ENCODE results near the gene PRCP.

The PRCP gene

DNA sequence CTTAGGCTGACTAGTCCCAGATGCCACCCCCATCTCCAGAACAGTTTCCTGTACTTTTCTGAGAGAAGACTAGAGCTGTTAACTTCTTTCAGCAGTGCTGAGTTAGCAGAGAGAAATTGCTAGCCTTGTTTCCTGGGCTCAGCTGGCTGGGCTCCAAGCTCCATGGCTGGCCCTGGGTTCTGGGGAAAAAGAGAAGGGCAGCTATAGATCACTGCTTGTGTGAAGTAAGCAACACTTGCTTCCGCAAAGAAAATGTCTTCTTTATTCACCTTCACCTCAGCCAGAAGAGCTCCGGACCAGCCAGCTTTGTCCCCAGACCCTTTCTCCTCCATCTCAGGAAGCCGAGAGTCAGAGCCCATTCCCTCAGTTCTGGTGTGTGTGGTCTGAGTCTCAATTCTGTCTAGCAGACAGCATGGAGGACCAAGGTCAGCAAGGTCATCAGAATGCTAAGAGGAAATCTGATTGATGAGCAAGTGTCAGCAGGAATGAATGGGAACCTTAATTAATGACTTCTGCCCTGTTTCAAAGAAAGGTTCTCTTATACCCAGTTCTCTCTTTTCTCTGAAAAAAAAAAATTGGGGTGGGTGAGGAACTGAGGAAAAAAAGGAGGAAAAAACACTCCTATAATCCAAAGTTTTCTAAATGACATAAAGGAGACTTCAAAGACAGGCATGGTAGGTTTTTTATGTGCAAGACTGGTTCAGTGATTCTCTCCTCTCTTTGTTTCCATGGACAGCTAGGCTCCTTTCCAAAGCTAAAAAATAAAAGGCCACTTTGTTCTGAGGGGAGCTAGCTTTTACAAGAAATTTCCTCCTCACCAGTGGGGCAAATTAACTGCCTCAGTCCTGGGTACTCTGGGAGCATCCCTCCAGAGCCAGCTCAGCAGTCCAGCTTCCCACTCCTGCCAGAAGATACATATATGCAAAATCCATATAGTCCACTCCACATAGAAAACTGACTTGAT, 103.0 kb downstream of the PRCP start:
- ATAC-seq (no peak), DNase-seq (no peak)
- no peaks in the 10 kb centered on the region for H3K9me3 Mint-ChIP-seq
- peaks cover 15% of the 10 kb centered on the region for H3K27me3 Mint-ChIP-seq
- H3K4me3 Mint-ChIP-seq: no peak overlapping the region
- H3K4me1 Mint-ChIP-seq: no peaks in the 10 kb centered on the region
- no peak overlapping the region for H3K27ac Mint-ChIP-seq

DNA sequence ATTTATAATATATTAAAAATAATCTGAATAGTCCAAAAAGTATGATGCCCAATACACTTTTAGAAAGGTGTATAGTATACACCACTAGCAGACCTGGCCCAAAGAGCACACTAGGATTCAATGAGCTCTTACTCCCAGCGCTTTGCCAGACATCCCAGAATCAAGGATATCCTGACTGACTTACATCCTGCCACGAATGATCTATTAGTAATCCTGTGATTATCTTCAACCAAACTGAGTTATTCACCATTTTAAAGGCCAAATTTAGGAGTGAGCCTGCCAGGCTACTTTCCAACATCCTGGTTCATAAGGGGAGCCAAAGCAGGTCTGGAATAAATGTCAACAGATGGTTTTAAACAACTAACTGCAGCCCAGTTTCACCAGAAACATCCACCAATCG, 105.7 kb downstream of the PRCP start:
- Mint-ChIP-seq H3K27me3 (no peaks in the 10 kb centered on the region), H3K4me3 (no peak overlapping the region), H3K9me3 (no peaks in the 10 kb centered on the region), H3K4me1 (no peaks in the 10 kb centered on the region), H3K27ac (no peak overlapping the region)
- ATAC-seq (no peak), DNase-seq (no peak)

DNA sequence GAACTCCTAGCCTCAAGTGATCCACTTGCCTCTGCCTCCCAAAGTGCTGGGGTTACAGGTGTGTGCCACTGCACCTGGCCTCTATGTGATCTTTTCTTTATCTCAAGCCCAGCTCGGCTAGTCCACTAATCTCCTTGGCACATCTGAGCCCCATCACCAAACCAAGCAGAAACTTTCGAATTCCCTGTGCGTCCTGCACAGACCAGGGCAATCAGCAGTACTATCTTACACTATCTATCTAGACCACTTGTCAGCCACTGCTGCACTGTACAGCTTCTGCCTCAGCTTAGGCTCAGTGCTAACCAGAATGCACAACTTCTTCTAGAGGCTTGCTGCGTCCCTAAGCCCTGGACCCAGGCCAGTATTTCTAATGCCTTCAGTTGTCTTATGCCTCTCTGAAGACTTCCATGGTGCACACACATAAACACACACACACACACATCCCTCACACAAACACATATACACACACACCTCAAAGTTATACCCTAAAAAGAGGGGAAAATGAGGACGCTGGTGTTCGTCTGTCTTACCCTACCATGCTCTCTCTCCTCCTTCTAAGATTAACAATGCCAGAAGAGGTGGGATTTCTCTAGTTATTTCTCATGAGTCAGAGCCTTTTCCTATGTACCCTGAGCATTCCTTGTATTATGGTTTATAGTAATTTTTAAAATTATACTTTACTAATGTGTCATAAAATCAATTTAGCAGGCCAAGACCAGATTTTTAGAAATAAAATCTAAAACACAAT, 107.2 kb downstream of the PRCP start:
- Mint-ChIP-seq H3K4me3 (no peak overlapping the region), H3K27me3 (no peaks in the 10 kb centered on the region), H3K9me3 (no peaks in the 10 kb centered on the region), H3K27ac (no peak overlapping the region), H3K4me1 (no peaks in the 10 kb centered on the region)
- no peak for ATAC-seq
- DNase-seq: no peak

DNA sequence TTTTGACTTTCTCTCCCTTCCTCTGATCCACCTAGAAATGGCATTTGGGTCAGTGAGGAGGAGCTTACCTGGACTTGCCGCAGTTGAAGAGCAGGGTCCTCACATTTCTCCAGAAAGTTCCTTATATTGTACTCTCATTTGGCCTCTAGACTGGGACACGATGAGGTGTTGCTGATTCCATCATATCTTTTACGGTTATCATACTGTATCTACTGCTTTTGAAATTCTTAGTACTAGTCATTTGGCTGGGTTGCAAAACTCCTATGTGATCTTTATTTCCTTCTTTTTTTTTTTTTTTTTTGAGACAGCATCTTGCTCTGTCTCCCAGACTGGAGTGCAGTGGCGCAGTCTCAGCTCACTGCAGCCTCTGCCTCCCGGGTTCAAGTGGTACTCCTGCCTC, 107.9 kb downstream of the PRCP start:
- Mint-ChIP-seq H3K9me3 (no peaks in the 10 kb centered on the region), H3K4me1 (no peaks in the 10 kb centered on the region), H3K27ac (no peak overlapping the region), H3K4me3 (no peak overlapping the region), H3K27me3 (no peaks in the 10 kb centered on the region)
- DNase-seq (no peak), ATAC-seq (no peak)

DNA sequence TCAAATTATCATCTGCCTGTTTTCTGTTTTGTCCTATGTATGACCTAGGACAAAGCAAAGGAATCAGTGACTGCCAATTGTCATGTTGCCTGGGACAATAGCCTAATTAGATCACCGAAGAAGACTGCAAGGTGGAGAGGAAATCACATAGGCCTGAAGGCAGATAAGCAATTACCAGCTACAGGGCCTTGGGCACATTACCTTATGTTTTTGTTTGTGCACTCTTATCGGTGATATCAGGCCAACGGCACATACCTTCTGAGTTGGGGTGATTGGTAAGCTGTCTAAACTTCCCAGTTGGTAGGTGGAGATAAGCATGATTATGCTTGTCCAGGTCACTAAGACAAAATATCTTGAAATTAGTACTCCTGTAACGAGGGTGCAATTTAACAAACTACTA, 108.5 kb downstream of the PRCP start:
- no peaks in the 10 kb centered on the region for H3K27me3 Mint-ChIP-seq
- H3K27ac Mint-ChIP-seq: no peak overlapping the region
- no peaks in the 10 kb centered on the region for H3K4me1 Mint-ChIP-seq
- no peak for ATAC-seq
- DNase-seq: no peak
- H3K4me3 Mint-ChIP-seq: no peak overlapping the region
- no peaks in the 10 kb centered on the region for H3K9me3 Mint-ChIP-seq

DNA sequence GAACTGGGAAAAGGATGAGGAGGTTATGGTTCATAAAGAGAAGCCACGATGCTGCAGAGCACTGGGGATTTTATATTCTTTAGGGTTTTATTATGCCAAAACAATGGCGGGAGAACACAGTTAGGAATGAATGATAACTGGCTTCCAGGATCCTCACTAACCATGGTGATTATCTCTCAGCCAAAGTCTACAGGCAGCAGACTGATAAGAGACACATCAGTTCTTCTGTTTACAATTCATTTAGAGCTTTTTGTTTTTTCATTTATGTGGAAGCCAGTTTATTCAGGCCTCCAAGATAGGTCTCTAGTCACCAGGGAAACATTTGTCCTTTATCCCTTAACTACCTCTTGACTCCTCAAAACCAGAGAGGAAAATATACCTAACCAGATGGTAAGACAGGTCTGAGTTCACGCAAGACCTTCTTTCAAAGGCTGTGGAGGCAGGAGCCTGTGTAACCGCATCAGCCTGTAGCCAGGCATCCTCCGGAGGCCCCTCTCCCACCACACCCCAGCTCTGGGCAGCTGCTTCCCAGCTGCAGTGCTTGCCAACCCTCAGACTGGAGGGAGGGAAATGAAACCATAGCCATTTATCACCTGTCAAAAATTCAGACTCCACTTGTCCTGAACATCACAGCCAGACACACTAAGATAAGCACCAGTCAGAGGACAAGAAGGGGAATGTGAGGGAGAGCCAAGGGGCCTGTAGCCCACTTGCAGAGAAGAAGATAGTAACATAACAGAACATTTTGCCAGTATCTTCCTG, 109.3 kb downstream of the PRCP start:
- DNase-seq (no peak), ATAC-seq (no peak)
- Mint-ChIP-seq H3K27ac (no peak overlapping the region), H3K4me3 (no peak overlapping the region), H3K4me1 (no peaks in the 10 kb centered on the region), H3K27me3 (no peaks in the 10 kb centered on the region), H3K9me3 (no peaks in the 10 kb centered on the region)

DNA sequence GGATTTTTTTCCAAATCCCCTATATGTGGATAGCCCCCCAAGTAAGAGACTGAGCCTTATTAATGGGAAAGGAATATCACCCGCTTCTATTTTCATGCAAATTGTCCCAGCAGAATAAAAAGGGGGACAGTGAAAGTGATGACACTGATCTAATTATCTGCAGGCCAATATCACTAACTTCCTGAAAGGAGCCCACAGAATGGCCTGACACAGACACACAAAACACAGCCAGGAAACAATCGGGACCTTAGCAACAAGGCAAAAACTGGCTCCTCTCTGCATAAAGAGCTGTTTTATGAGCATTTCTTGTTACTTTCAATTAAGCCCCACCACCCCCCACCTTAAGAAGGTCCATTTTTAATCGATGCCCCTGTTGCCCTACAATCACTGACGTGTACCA, 112.2 kb downstream of the PRCP start:
- DNase-seq (no peak), ATAC-seq (no peak)
- no peaks in the 10 kb centered on the region for H3K4me1 Mint-ChIP-seq
- H3K4me3 Mint-ChIP-seq: no peak overlapping the region
- H3K27me3 Mint-ChIP-seq: no peaks in the 10 kb centered on the region
- H3K9me3 Mint-ChIP-seq: no peaks in the 10 kb centered on the region
- H3K27ac Mint-ChIP-seq: no peak overlapping the region

DNA sequence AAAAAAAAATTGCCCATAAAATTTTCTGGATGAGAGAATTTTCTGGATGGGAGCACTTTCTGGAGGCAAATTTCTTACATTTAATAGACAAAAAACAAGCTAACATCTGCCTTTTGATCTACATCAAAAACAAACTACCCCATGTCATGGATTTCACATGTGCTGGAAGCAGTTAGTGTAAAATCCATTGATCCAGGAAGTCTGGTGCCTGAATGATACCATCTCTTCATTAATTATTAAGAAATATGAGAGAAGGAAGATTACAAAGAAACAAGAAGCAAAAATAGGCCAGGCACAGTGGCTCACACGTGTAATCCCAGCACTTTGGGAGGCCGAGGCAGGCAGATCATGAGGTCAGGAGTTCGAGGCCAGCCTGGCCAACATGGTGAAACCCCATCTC, 113.4 kb downstream of the PRCP start:
- Mint-ChIP-seq H3K4me1 (no peaks in the 10 kb centered on the region), H3K4me3 (no peak overlapping the region), H3K27ac (no peak overlapping the region), H3K9me3 (peaks cover 0 to 7% of the 10 kb centered on the region in 2 donors), H3K27me3 (peaks cover 7% of the 10 kb centered on the region)
- no peak for ATAC-seq
- DNase-seq: no peak

DNA sequence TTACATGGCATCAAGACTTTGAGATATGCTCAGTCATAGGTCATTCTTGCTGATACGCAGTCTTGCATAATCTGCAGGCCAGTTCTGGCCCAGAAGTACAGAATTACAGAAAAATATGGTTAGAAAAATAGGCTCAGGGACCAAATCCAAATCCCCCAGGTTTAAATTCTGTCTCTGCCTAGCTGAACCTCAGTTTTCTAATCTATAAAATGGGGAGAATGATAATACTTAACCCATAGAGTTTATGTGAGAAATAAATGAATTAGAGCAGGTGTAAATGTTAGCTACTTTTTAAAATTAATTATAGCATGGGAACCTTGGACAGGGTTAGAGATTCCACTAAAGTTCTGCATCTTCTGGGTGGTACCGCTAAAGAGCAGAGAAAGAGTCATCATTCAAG, 114.2 kb downstream of the PRCP start:
- no peak for DNase-seq
- no peak for ATAC-seq
- Mint-ChIP-seq H3K4me1 (no peaks in the 10 kb centered on the region), H3K27ac (no peak overlapping the region), H3K4me3 (no peak overlapping the region), H3K27me3 (peaks cover 7% of the 10 kb centered on the region), H3K9me3 (peaks cover 6 to 7% of the 10 kb centered on the region in 2 donors)

DNA sequence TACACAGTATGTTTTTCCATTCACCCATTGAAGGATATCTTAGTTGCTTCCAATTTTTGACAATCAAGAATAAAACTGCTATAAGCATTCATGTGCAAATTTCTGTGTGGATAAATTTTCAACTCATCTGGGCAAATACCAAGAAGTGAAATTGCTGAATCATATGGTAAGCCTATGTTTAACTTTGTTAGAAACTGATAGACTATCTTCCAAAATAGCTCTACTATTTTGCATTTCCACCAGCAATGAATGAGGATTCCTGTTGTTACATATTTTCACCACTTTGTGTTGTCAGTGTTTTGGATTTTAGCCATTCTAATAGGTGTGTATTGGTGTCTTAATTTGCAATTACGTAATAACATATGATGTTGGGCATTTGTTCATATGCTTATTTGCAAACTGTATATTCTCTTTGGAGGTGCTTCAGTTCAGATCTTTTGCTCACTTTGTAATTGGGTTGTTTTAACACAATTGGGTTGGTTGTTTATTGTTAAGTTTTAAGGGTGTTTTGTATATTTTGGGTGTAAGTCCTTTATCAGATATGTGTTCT, 117.3 kb downstream of the PRCP start:
- H3K27ac Mint-ChIP-seq: no peak overlapping the region
- no peak for DNase-seq
- ATAC-seq: no peak
- H3K27me3 Mint-ChIP-seq: peaks cover 7% of the 10 kb centered on the region
- H3K4me1 Mint-ChIP-seq: no peaks in the 10 kb centered on the region
- no peak overlapping the region for H3K4me3 Mint-ChIP-seq
- peaks cover 7 to 11% of the 10 kb centered on the region in 2 donors for H3K9me3 Mint-ChIP-seq

DNA sequence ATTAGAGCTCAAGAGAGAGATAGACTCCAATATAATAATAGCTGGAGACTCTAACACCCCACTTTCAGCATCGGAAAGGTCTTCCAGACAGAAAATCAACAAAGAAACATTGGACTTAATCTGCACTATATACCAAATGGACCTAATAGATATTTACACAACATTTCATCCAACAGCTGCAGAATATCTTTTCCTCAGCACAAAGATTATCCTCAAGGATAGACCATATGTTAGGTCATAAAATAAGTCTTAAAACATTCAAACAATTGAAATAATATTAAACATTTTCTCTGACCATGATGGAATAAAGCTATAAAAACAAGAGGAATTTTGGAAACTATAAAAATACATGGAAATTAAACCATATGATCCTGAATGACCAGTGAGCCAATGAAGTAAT, 121.5 kb downstream of the PRCP start:
- no peak for ATAC-seq
- Mint-ChIP-seq H3K27me3 (peaks cover 7% of the 10 kb centered on the region), H3K4me1 (no peaks in the 10 kb centered on the region), H3K9me3 (peaks cover 14 to 20% of the 10 kb centered on the region in 2 donors), H3K4me3 (no peak overlapping the region), H3K27ac (no peak overlapping the region)
- no peak for DNase-seq

DNA sequence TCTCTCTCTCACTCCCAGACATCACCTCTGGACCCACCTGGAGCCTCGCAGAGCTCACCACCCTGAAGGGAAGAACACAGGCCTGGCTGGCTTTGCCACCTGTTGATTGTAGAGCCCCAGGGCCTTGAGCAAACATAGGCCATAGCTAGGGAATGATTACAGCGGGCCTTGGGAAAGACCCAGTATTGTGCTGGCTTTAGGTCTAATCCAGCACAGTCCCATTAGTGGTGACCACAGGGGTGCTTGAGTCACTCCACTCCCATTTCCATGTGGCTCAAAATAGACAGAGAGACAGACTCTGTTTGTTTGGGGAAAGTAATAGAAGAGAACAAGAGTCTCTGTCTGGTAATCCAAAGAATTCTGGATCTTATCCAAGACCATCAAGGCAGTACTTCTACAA, 123.9 kb downstream of the PRCP start:
- no peak overlapping the region for H3K27ac Mint-ChIP-seq
- H3K9me3 Mint-ChIP-seq: peaks cover 7 to 18% of the 10 kb centered on the region in 2 donors
- H3K27me3 Mint-ChIP-seq: no peaks in the 10 kb centered on the region
- H3K4me1 Mint-ChIP-seq: no peaks in the 10 kb centered on the region
- DNase-seq (no peak), ATAC-seq (no peak)
- no peak overlapping the region for H3K4me3 Mint-ChIP-seq

DNA sequence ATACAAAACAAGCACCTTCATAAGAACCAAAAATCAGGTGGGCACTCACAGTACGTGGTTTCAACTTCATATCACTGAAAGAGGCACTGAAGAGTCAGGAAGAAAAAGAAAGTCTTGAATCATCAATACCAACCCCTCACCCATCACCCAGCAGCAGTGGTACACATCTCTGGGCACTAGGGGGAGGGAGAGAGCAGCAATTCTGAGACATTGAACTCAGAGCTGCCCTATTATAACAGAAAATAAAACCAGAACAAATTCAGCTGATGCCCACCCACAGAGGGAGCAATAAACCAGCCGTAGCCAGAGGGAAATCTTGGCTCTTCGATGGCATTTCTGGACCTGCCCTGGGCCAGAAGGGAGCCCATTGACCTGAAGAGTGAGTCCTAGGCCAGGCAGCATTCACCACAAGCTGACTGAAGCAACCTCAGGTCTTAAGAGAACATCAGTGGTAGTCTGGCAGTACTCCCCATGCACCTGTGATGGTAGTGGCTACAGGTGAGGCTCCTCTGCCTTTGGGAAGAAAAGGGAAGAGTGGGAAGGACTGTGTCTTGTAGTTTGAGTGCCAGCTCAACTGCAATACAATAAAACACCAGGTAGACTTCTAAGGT, 124.4 kb downstream of the PRCP start:
- H3K27ac Mint-ChIP-seq: no peak overlapping the region
- H3K4me1 Mint-ChIP-seq: no peaks in the 10 kb centered on the region
- no peak overlapping the region for H3K4me3 Mint-ChIP-seq
- no peaks in the 10 kb centered on the region for H3K27me3 Mint-ChIP-seq
- DNase-seq (peak; percentile 34 to 45), ATAC-seq (peak; percentile 81)
- H3K9me3 Mint-ChIP-seq: peaks cover 7 to 14% of the 10 kb centered on the region in 2 donors

DNA sequence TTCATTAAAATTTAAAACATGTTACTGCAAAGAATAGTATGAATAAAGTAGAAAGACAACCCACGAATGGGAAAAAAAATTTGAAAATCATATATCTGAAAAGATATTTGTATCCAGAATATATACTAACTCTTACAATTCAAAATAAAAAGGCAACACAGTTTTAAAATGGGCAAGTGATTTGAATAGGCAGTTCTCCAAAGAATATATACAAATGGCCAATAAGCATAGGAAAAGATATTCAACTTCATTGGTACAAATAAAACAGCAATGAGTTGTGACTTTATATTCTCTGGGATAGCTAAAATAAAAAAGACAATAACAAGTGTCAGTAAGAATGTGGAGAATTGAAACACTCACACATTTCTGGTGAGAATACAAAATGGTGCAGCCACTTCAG, 125.0 kb downstream of the PRCP start:
- Mint-ChIP-seq H3K27me3 (no peaks in the 10 kb centered on the region), H3K27ac (no peak overlapping the region), H3K4me3 (no peak overlapping the region), H3K4me1 (no peaks in the 10 kb centered on the region), H3K9me3 (peaks cover 7 to 14% of the 10 kb centered on the region in 2 donors)
- ATAC-seq (no peak), DNase-seq (no peak)

Data from stimulated activated naive CD8-positive, alpha-beta T cell treated with anti-CD3 and anti-CD28 coated beads, Interleukin-15, amount 100 ng/mL, for 72 hours (primary cell).